Thymus (tissue), 11 donors: ENCODE measurements around the gene FLG. TPM values are rescaled to one million over a fixed set of nuclear protein-coding genes. Genes with fewer than 3 reads are reported as not detected.
"Not testable (repeated sequence)": the region's sequence is repeated elsewhere in the genome, so short reads cannot be mapped to it uniquely, and the experiment has no call there.

Experiments
- DNase-seq, 9 donors: peaks; one replicate each; pipeline ENCODE4 v3.0.0-alpha.2; 2013; ENCODE audit warnings: low spot score in 9 of 9, low read depth in 6 of 9, missing footprints in 1 of 9
- H3K27ac ChIP-seq, 2 donors: one replicate each; pipeline ENCODE4 v1.5.1; 2013; ENCODE audit warnings: control low read depth in 1 of 2, low read depth in 1 of 2, low read length in 1 of 2, mild to moderate bottlenecking in 1 of 2, moderate library complexity in 1 of 2
- H3K27me3 ChIP-seq, 2 donors: one replicate each; pipeline ENCODE4 v1.5.1; 2013; ENCODE audit warnings: low read length in 1 of 2; ENCODE audit not compliant: control insufficient read depth in 2 of 2, insufficient read depth in 1 of 2
- H3K36me3 ChIP-seq, 2 donors: one replicate each; pipeline ENCODE4 v1.5.1; 2013; ENCODE audit warnings: low read length in 1 of 2, mild to moderate bottlenecking in 1 of 2, moderate library complexity in 1 of 2; ENCODE audit not compliant: control insufficient read depth in 2 of 2, insufficient read depth in 2 of 2
- H3K4me1 ChIP-seq, 2 donors: one replicate each; pipeline ENCODE4 v1.5.1; 2013; ENCODE audit warnings: low read length in 2 of 2; ENCODE audit not compliant: control insufficient read depth in 2 of 2, insufficient read depth in 2 of 2
- H3K4me3 ChIP-seq, 2 donors: one replicate each; pipeline ENCODE4 v1.5.1; 2013; ENCODE audit warnings: low read length in 2 of 2, control low read depth in 1 of 2, mild to moderate bottlenecking in 1 of 2
- H3K9me3 ChIP-seq, 2 donors: one replicate each; pipeline ENCODE4 v1.5.1; 2013; ENCODE audit warnings: low read length in 1 of 2, mild to moderate bottlenecking in 1 of 2; ENCODE audit not compliant: control insufficient read depth in 2 of 2, insufficient read depth in 1 of 2
- WGBS: extraction: QIAGEN DNeasy Blood & Tissue Kit; methylation state at CpG from one replicate; pipeline ENCODE4 v1.1.7; 2013; 5-methylcytosine and 5-hydroxymethylcytosine counted together
- polyA plus RNA-seq: library from polyadenylated mRNA; stranded (reverse); fragments of 200-250 nt; gene quantifications from one replicate; pipeline ENCODE4 v1.2.3, GENCODE V29; 2013
- total RNA-seq: library from RNA; stranded (reverse); fragments of 120-200 nt; gene quantifications from one replicate; pipeline ENCODE4 v1.2.4, GENCODE V29; 2013
- donor health status: healthy.

The FLG gene
- total and polyA plus RNA-seq, 2 donors: 0.28 to 2.4 TPM

DNA sequence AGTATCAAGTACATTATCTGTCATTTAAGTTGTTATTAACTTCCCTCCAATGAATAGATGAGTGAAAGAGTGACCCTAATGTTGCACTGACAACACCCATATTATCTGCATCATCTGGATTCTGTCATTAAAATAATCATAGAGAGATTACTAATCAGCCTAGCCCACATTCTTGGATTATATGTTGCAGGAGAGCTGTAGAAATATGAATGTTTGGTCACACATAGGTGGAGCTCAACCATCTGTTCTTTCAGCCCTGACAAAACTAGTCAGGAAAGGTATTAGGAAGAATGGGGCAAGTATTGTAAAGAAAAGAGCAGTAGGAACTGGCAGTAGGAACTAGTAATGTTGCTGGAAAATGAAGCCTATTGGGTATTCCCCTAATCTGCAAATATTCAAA, 19.4 kb upstream of the FLG start:
- Histone ChIP-seq H3K4me1 (no peaks in the 10 kb centered on the region), H3K27ac (no peak overlapping the region), H3K9me3 (no peaks in the 10 kb centered on the region), H3K27me3 (no peaks in the 10 kb centered on the region), H3K36me3 (no peaks in the 10 kb centered on the region), H3K4me3 (no peak overlapping the region)
- DNase-seq: no peak

GRCh38 chr1:152343006-152343405, 18.0 kb upstream of the FLG start:
- Histone ChIP-seq H3K27ac (no peak overlapping the region), H3K4me3 (no peak overlapping the region), H3K27me3 (no peaks in the 10 kb centered on the region), H3K9me3 (no peaks in the 10 kb centered on the region), H3K36me3 (no peaks in the 10 kb centered on the region), H3K4me1 (no peaks in the 10 kb centered on the region)
- DNase-seq: no peak
- WGBS: 94% methylated on average over 3 of the region's 3 CpGs

DNA sequence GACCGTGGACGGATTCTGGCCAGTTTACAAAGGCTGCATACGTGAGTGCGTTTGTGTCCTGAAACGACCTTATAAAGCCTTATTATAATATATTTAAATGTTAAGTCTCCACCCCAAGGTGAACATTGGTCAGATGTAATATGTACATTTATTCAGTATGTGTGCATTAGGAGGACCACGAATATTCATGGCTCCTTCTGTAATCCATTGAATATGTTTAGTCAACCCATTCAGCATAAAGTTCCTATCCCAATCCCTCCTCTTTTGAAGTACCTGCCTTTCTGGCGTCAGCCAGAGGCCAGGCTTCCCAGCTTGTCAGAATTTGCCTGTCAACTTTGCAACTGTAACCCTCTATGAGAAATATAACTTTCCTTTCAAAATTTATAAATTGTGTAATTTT, 10.4 kb upstream of the FLG start:
- 91% methylated on average over 7 of the region's 7 CpGs for WGBS
- Histone ChIP-seq H3K4me1 (no peaks in the 10 kb centered on the region), H3K9me3 (no peaks in the 10 kb centered on the region), H3K27ac (no peak overlapping the region), H3K27me3 (no peaks in the 10 kb centered on the region), H3K4me3 (no peak overlapping the region), H3K36me3 (no peaks in the 10 kb centered on the region)
- DNase-seq: no peak

DNA sequence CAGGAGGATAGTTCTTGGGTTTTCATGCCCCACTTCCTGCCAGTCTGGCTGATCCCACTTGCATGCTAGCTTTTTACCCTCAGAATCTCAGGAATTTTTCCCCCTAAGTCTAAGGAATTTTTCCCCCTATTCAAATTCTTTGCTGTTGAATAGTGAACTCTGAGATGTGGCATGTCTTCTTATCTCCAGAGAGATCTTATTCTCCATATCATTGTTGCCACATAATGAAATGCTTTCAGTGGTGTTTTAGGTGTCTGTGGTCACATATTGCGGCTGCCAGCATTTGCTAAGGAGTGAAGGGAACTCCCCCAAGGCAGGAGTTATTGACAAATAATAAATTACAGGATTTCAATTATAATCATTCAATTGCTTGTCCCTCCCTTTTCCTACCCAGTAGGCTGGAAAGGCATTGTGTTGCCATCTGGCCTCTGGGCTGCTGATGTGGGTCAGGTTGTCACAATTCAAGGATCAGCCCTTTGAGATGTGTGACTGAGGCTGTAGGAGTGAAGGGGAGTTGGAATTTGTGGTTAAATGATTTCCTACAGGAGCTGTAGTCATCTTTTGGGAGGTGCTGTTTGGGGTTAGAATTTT, 3.9 kb upstream of the FLG start:
- Histone ChIP-seq H3K9me3 (no peaks in the 10 kb centered on the region), H3K27me3 (no peaks in the 10 kb centered on the region), H3K27ac (no peak overlapping the region), H3K36me3 (no peaks in the 10 kb centered on the region), H3K4me1 (no peaks in the 10 kb centered on the region), H3K4me3 (no peak overlapping the region)
- 92% methylated on average over 1 of the region's 1 CpG for WGBS
- DNase-seq: no peak

- no peaks in the 10 kb centered on the region for H3K4me1 ChIP-seq
- H3K36me3 ChIP-seq: no peaks in the 10 kb centered on the region
- no peak overlapping the region for H3K4me3 ChIP-seq
- no peaks in the 10 kb centered on the region for H3K27me3 ChIP-seq
- 95% methylated on average over 1 of the region's 1 CpG for WGBS
- peaks cover 0 to 12% of the 10 kb centered on the region in 2 donors for H3K9me3 ChIP-seq
- no peak for DNase-seq
- no peak overlapping the region for H3K27ac ChIP-seq
These were observed 11.1 kb downstream of the FLG start for GRCh38 chr1:152313970-152314369.

DNA sequence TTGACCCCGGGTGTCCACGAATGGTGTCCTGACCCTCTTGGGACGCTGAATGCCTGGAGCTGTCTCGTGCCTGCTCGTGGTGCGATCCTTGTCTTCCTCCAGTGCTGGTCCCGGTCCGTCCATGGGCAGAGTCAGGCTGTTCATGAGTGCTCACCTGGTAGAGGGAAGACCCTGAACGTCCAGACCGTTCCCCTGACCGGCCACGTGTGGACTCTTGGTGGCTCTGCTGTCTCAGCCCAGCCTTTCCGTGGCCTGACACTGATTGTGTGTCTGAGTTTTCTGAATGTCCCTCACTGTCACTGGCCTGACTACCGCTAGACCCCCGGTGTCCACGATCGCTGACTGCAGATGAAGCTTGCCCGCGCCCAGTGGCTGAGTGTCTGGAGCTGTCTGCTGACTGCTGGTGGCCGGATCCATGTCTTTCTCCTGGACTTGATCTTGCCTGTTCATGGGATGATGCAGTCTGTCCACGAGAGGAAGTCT, 11.7 kb downstream of the FLG start:
- 98% methylated on average over 21 of the region's 21 CpGs for WGBS
- Histone ChIP-seq H3K27ac (no peak overlapping the region), H3K4me1 (no peaks in the 10 kb centered on the region), H3K36me3 (no peaks in the 10 kb centered on the region), H3K4me3 (no peak overlapping the region), H3K9me3 (peaks cover 0 to 17% of the 10 kb centered on the region in 2 donors), H3K27me3 (no peaks in the 10 kb centered on the region)
- DNase-seq: no peak

DNA sequence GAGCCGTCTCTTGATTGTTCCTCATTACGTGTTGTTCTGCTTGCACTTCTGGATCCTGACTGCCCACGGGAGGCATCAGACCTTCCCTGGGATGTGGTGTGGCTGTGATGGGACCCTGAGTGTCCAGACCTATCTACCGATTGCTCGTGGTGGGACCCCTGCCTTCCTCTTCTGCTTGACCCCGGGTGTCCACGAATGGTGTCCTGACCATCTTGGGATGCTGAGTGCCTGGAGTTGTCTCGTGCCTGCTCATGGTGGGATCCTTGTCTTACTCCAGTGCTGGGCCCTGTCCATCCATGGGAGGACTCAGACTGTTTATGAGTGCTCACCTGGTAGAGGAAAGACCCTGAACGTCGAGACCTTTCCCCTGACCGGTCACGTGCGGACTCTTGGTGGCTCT, 12.9 kb downstream of the FLG start:
- 98% methylated on average over 13 of the region's 13 CpGs for WGBS
- not testable (repeated sequence) for H3K27me3 ChIP-seq, H3K27ac ChIP-seq, H3K36me3 ChIP-seq, H3K4me1 ChIP-seq, DNase-seq, H3K4me3 ChIP-seq
- H3K9me3 ChIP-seq: peaks cover 0 to 19% of the 10 kb centered on the region in 2 donors

DNA sequence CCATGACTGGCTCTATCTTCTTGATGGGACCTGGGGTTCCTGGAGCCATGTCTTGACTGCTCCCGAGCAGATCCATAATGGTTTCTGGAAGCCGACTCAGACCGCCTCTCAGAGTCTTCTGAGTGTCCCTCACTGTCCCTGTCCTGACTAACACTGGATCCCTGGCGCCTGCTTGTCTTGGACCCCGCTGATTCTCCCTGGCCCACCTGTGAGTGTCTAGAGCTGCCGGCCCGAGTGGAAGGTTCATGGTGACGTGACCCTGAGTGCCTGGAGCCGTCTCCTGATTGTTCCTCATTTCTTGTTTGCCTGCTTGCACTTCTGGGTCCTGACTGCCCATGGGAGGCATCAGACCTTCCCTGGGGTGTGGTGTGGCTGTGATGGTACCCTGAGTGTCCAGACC, 15.1 kb downstream of the FLG start:
- WGBS: 97% methylated on average over 9 of the region's 9 CpGs
- DNase-seq: no peak
- Histone ChIP-seq H3K4me3 (no peak overlapping the region), H3K36me3 (no peaks in the 10 kb centered on the region), H3K27me3 (no peaks in the 10 kb centered on the region), H3K9me3 (peaks cover 0 to 19% of the 10 kb centered on the region in 2 donors), H3K4me1 (no peaks in the 10 kb centered on the region), H3K27ac (no peak overlapping the region)

DNA sequence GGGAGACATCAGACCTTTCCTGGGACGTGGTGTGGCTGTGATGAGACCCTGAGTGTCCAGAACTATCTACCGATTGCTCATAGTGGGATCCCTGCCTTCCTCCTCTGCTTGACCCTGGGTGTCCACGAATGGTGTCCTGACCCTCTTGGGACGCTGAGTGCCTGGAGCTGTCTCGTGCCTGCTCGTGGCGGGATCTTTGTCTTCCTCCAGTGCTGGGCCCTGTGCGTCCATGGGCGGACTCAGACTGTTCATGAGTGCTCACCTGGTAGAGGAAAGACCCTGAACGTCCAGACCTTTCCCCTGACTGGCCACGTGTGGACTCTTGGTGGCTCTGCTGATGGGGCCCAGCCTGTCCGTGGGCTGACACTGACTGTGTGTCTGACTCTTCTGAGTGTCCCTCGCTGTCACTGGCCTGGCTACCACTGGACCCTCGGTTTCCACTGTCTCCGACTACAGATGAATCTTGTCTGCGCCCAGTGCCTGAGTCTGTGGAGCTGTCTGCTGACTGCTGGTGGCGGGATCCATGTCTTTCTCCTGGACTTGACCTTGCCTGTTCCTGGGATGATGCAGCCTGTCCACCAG, 15.6 kb downstream of the FLG start:
- H3K36me3 ChIP-seq, DNase-seq, H3K4me3 ChIP-seq, H3K27ac ChIP-seq, H3K4me1 ChIP-seq, H3K27me3 ChIP-seq: not testable (repeated sequence)
- H3K9me3 ChIP-seq: peaks cover 0 to 22% of the 10 kb centered on the region in 2 donors
- WGBS: 97% methylated on average over 17 of the region's 17 CpGs
